Measurements from ENCODE around the gene TTC9.

TTC9 gene

DNA sequence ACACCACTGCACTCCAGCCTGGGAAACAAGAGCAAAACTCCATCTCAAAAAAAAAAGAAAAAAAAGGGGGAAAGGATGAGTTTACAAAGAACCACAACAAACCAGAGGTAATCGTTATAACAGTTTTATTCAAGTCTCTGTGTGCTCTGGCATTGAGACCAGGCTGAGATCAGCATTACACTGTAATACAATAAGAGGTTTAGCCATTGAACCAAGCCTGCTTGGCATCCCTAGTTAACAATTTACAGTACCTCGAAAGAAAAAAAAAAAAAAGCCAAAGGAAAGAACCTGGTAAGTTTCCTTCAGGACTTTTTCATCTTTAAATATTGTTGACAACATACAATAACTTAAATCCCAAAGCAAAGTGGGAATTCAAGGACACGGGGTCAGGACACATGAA lies 80.7 kb downstream of the TTC9 start:
- DNase-seq, result no peak
- TF ChIP-seq GATA1 (IDR thresholded peaks at IDR 0.05; ENCODE audit: low read depth, low read length) (no peak), POLR2A (IDR thresholded peaks at IDR 0.05; ENCODE audit: low read length) (no peak)

DNA sequence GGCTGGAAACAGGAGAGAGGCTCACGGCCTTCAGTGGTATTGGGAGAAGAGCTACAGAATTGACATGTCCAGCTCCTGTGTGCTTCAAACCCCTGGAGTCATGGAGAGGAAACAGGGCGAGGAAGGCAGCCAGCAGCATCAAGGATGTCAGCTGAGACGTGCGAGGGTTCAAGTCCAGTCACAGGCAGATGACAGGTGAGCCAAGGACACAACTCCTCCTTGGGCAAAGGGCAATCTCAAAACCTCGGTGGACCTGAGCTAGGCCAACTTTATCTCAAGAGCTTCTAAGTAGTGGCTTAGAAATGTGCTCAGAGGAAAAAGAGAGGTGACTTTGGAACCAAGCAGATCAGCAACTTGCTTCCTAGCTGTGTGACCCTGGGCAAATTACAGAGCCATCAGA lies 81.6 kb downstream of the TTC9 start:
- TF ChIP-seq POLR2A (IDR thresholded peaks at IDR 0.05; ENCODE audit: low read length) (no peak), GATA1 (IDR thresholded peaks at IDR 0.05; ENCODE audit: low read depth, low read length) (no peak)
- no peak for DNase-seq

DNA sequence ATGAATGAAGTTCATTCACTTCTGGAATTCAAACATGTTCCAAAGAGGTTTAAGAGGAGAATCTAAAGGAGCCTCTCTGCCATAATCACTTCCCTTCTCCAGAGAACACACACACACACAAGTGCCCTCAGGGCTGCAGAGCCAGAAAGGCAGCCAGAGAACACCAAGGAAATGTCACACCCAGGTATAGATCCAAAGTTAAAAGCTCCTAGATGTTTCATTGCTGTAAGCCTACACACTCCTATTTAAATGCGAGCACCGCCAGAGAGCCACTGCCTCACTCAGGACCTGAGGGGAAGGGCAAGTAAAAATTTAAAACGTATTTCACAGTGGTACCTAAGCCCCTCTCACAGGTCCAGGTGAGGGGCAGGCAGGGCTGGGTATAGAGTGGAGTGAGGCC lies 82.4 kb downstream of the TTC9 start:
- TF ChIP-seq GATA1 (IDR thresholded peaks at IDR 0.05; ENCODE audit: low read depth, low read length) (no peak), POLR2A (IDR thresholded peaks at IDR 0.05; ENCODE audit: low read length) (no peak)
- no peak for DNase-seq

DNA sequence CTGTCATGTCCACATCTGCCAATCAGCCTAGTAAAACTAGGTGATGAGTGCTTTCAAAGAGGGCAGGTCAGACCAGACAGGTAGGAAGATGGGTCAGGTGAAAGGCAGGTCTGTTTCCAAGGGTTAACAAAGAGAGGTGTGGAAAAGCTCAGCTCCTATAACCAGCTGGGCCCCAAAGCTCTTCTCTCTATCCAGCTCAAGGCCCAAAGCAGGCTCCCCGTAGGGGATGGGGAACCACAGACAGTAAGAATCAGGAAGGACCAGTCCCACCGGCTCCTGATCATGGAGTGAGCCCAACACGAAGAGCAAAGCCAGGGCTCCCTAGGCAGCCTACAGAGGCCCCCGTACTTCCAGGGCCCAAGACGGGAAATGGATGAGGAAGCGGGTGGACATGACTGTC lies 83.2 kb downstream of the TTC9 start:
- TF ChIP-seq POLR2A (IDR thresholded peaks at IDR 0.05; ENCODE audit: low read length) (no peak), GATA1 (IDR thresholded peaks at IDR 0.05; ENCODE audit: low read depth, low read length) (no peak)
- no peak for DNase-seq

Data from erythroblast (primary cell).